GM12878 (cell line): ENCODE data around the gene SP100. TPM values are rescaled to one million over a fixed set of nuclear protein-coding genes. Genes with fewer than 3 reads are reported as not detected.
"Not testable (repeated sequence)": the region's sequence is repeated elsewhere in the genome, so short reads cannot be mapped to it uniquely, and the experiment has no call there.

Experiments
- ATAC-seq: fragments of 200-7000 bp; cut with Tn5 transposase; 3 replicates; pipeline ENCODE4 v1.9.1; 2020; ENCODE audit warnings: mild to moderate bottlenecking, moderate library complexity
- BruUV-seq: library from RNA; stranded (reverse); fragments of 400-500 nt; replicated peaks from 2 replicates; lab custom pipeline; 2021; lab: Mats Ljungman, UMichigan
- CTCF ChIA-PET: fragments of 300-600 bp; sonication (Branson Sonifier 250); formaldehyde crosslinking; extraction: SDS; loops from one replicate; lab custom pipeline; 2021; ENCODE audit warnings: inconsistent platforms; lab: Yijun Ruan, JAX
- POLR2A ChIA-PET: fragments of 350-600 bp; formaldehyde crosslinking; extraction: SDS; loops from one replicate; lab custom pipeline; 2021; ENCODE audit warnings: inconsistent platforms; lab: Charles Lee
- RAD21 ChIA-PET: fragments of 300-600 bp; sonication (Branson Sonifier 250); formaldehyde crosslinking; loops from one replicate; lab custom pipeline; 2023; ENCODE audit warnings: antibody characterized with exemption; ENCODE audit not compliant: unreplicated experiment; lab: Charles Lee
- SMC1A ChIA-PET: fragments of 300-600 bp; sonication (Branson Sonifier 250); formaldehyde crosslinking; loops from one replicate; lab custom pipeline; 2023; ENCODE audit not compliant: unreplicated experiment, uncharacterized antibody; lab: Charles Lee
- DNase-seq: peaks from one replicate; pipeline ENCODE4 v3.0.0-alpha.2; 2011; ENCODE audit warnings: low read depth, low spot score
- FAIRE-seq: peaks from 3 replicates; lab custom pipeline; 2011; peaks lifted over from hg19 to GRCh38; lab: Jason Lieb, UNC
- H2AFZ ChIP-seq: 2 replicates; pipeline ENCODE4 v1.6.0; 2011; ENCODE audit warnings: low read depth, low read length, control low read depth; ENCODE audit not compliant: control insufficient read depth
- H3K27ac ChIP-seq: 2 replicates; pipeline ENCODE4 v1.5.1; 2011; ENCODE audit warnings: control low read depth; ENCODE audit not compliant: control insufficient read depth, insufficient read depth
- H3K27me3 ChIP-seq, 2 experiments: replicated peaks in 1 of 2; 2 replicates each; pipeline versions ENCODE4 v1.6.0 to v1.6.1; 2011; ENCODE audit warnings: low read length in 1 of 2; ENCODE audit not compliant: control insufficient read depth in 2 of 2, insufficient read depth in 2 of 2
- H3K36me3 ChIP-seq, 2 experiments: 2 replicates each; pipeline ENCODE4 v1.5.1; 2011; ENCODE audit warnings: low read length in 1 of 2; ENCODE audit not compliant: control insufficient read depth in 2 of 2, insufficient read depth in 2 of 2
- H3K4me1 ChIP-seq: 2 replicates; pipeline ENCODE4 v1.6.1; 2011; ENCODE audit warnings: mild to moderate bottlenecking, low read length, moderate library complexity, mixed read lengths; ENCODE audit not compliant: control insufficient read depth, insufficient read depth
- H3K4me2 ChIP-seq: 2 replicates; pipeline ENCODE4 v1.6.0; 2011; ENCODE audit warnings: control low read depth; ENCODE audit not compliant: control insufficient read depth, insufficient read depth
- H3K4me3 ChIP-seq: fragments of 200-600 bp; sonication (generic); 2 replicates; pipeline ENCODE4 v1.5.1; 2016
- H3K79me2 ChIP-seq: 2 replicates; pipeline ENCODE4 v1.6.0; 2011; ENCODE audit warnings: low read length; ENCODE audit not compliant: control insufficient read depth, insufficient read depth
- H3K9ac ChIP-seq: 2 replicates; pipeline ENCODE4 v1.8.0; 2011; ENCODE audit warnings: low read length, control low read depth, mixed read lengths; ENCODE audit not compliant: control insufficient read depth, insufficient read depth
- H3K9me3 ChIP-seq: replicated peaks from 3 replicates; pipeline ENCODE4 v1.5.1; 2011; ENCODE audit warnings: mild to moderate bottlenecking, low read length; ENCODE audit not compliant: control insufficient read depth, insufficient read depth
- H4K20me1 ChIP-seq: 2 replicates; pipeline ENCODE4 v1.6.0; 2011; ENCODE audit not compliant: control insufficient read depth, insufficient read depth
- ATF7 ChIP-seq: fragments of 450-650 bp; IDR thresholded peaks from 2 replicates; pipeline ENCODE4 v1.6.1; 2016; ENCODE audit warnings: low read depth, mild to moderate bottlenecking
- BMI1 ChIP-seq: fragments of 450-650 bp; IDR thresholded peaks from 2 replicates; pipeline ENCODE4 v1.6.1; 2016; ENCODE audit warnings: mild to moderate bottlenecking, moderate library complexity, borderline replicate concordance
- CBFB ChIP-seq: IDR thresholded peaks from 2 replicates; pipeline ENCODE4 v1.6.1; 2016; ENCODE audit warnings: antibody characterized with exemption, low read depth
- CHD1 ChIP-seq: IDR thresholded peaks from 2 replicates; pipeline ENCODE4 v1.6.1; 2012; ENCODE audit warnings: low read depth, low read length, improper control_type of control experiment
- ESRRA ChIP-seq: IDR thresholded peaks from 2 replicates; pipeline ENCODE4 v1.6.1; 2012; ENCODE audit warnings: mild to moderate bottlenecking, low read length, improper control_type of control experiment
- GATAD2B ChIP-seq: fragments of 450-650 bp; conservative IDR thresholded peaks from 2 replicates; pipeline ENCODE4 v1.6.1; 2017; ENCODE audit warnings: low read depth, mild to moderate bottlenecking, moderate library complexity
- RCOR1 ChIP-seq: conservative IDR thresholded peaks from 2 replicates; pipeline ENCODE4 v1.6.1; 2012; ENCODE audit warnings: low read depth, low read length, improper control_type of control experiment
- SREBF2 ChIP-seq: IDR thresholded peaks from 2 replicates; pipeline ENCODE4 v1.6.1; 2012; ENCODE audit warnings: mild to moderate bottlenecking, low read length
- ZNF24 ChIP-seq: fragments of 450-650 bp; IDR thresholded peaks from 2 replicates; pipeline ENCODE4 v1.6.1; 2017; ENCODE audit warnings: antibody characterized with exemption, mild to moderate bottlenecking
- WGBS: methylation state at CpG from one replicate; pipeline ENCODE4 v1.1.6; 2016; ENCODE audit warnings: low lambda C conversion rate; ENCODE audit not compliant: insufficient replicate concordance, insufficient coverage; ENCODE audit errors: missing lambda C conversion rate; 5-methylcytosine and 5-hydroxymethylcytosine counted together
- in situ Hi-C: fragments of 300-500 bp; cut with MboI; formaldehyde crosslinking; loops from 9 replicates; pipeline ENCODE4 v1.14.3; 2018; ENCODE audit warnings: mixed read lengths
- intact Hi-C: fragments of 100-400 bp; cut with micrococcal nuclease; formaldehyde crosslinking; loops from one replicate; pipeline ENCODE4 v1.14.2; 2022; ENCODE audit not compliant: unreplicated experiment
- polyA plus RNA-seq, 11 experiments: library from polyadenylated mRNA; depleted of rRNA in 4 of 11; unstranded in 6 of 11; stranded (reverse) in 5 of 11; fragments of >200 nt; fragmentation: Nextera tagmentation in 4 of 11; fragmentation: Illumina TruSeq in 1 of 11; extraction: Ambion mirVana in 4 of 11; extraction: Trizol in 1 of 11; gene quantifications; 1 replicate in 1 of 11; 2 replicates in 10 of 11; pipeline versions ENCODE4 v1.2.1 to v1.2.3, GENCODE V29; 2011 to 2016; ENCODE audit warnings: inconsistent platforms in 2 of 11, missing spikeins in 2 of 11, low read depth in 1 of 11
- total RNA-seq, 4 experiments: library from RNA; depleted of rRNA in 3 of 4; stranded (reverse); fragments of >200 nt in 3 of 4; fragmentation: Illumina TruSeq in 1 of 4; extraction: Trizol in 1 of 4; gene quantifications; 2 replicates each; pipeline versions ENCODE4 v1.2.1 to v1.2.3, GENCODE V29; 2013 to 2021
- TF ChIP-seq, protein P1 (sequence below): fragments of 450-650 bp; IDR thresholded peaks from 2 replicates; pipeline ENCODE4 v1.6.1; 2017; ENCODE audit warnings: mild to moderate bottlenecking
- TF ChIP-seq, protein P2 (sequence below): fragments of 450-650 bp; conservative IDR thresholded peaks from 2 replicates; pipeline ENCODE4 v1.6.1; 2017; ENCODE audit warnings: mild to moderate bottlenecking, moderate library complexity

The SP100 gene
- total and polyA plus RNA-seq, 10 of the 15 experiments (the other 5 are each of a cell fraction or from before 2014, with no cell fraction given) = 109 to 239 (median 180) TPM

DNA sequence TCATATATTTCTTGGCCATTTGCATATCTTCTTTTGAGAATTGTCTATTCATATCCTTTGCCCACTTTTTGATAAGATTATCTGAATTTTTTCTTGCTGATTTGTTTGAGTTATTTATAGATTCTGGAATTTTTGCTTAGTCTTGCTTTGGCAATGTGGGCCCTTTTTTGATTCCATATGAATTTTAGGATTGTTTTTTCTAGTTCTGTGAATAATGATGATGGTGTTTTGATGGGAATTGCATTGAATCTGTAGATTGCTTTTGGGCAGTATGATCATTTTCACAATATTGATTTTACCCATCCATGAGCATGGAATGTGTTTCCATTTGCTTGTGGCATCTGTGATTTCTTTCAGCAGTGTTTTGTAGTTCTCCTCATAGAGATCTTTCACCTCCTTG is 23.1 kb downstream of the SP100 start:
- DNase-seq, H3K9ac ChIP-seq, POLR2A ChIA-PET, ATAC-seq, BruUV-seq, H2AFZ ChIP-seq, intact Hi-C loops, CTCF ChIA-PET, FAIRE-seq, RAD21 ChIA-PET, H4K20me1 ChIP-seq, H3K27me3 ChIP-seq, in situ Hi-C loops: not testable (repeated sequence)
- peak overlapping the region; percentile 43; the same call in 1 of the 2 replicates for H3K27ac ChIP-seq
- peaks cover 92% of the 10 kb centered on the region for H3K79me2 ChIP-seq
- H3K4me3 ChIP-seq = 0 out of 2 replicates have a peak overlapping the region, but pooled peaks have one; percentile 43
- H3K36me3 ChIP-seq = peaks cover 7 to 31% of the 10 kb centered on the region in 2 experiments
- H3K4me1 ChIP-seq = peaks cover 30% of the 10 kb centered on the region
- H3K9me3 ChIP-seq = peaks cover 21% of the 10 kb centered on the region
- H3K4me2 ChIP-seq = peak overlapping the region; percentile 63
- SMC1A ChIA-PET = interaction anchor here (0.6 kb wide), 1 partner anchor 9 kb away, joined by 3 read pairs; no protein-coding TSS in a partner anchor

DNA sequence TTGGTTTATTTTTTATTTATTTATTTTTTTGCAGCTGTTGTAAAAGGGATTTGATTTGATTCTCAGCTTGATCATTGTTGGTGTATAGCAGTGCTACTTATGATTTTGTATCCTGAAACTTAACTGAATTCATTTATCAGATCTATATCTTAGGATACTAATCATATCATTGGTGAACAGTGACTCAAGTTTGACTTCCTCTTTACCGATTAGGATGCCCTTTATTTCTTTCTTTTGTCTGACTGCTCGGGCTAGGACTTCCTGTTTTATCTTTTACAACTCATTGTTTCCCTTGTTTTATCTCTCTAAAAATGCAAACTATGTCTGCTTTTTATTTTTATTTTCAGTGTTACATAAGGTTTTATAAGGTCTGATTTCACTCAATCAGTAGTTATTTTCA is 23.6 kb downstream of the SP100 start:
- Histone ChIP-seq H3K27ac (peak overlapping the region; percentile 75), H3K27me3 (no peaks in the 10 kb centered on the region), H4K20me1 (no peaks in the 10 kb centered on the region; the same call in none of the 2 replicates), H3K4me2 (peak overlapping the region; percentile 63), H3K4me3 (0 out of 2 replicates have a peak overlapping the region, but pooled peaks have one; percentile 38), H3K79me2 (peaks cover 91% of the 10 kb centered on the region), H2AFZ (no peak overlapping the region), H3K9ac (no peak overlapping the region; the same call in 1 of the 2 replicates), H3K36me3 (peaks cover 9 to 35% of the 10 kb centered on the region in 2 experiments), H3K9me3 (peaks cover 21% of the 10 kb centered on the region), H3K4me1 (peaks cover 34% of the 10 kb centered on the region)
- FAIRE-seq (no peak), ATAC-seq (peak; percentile 74), DNase-seq (no peak)
- ChIA-PET POLR2A (interaction anchor here (0.6 kb wide), 1 partner anchor 187 kb away, joined by 3 read pairs; no protein-coding TSS in a partner anchor), CTCF (no interaction called here), RAD21 (no interaction called here), SMC1A (interaction anchor here (0.6 kb wide), 1 partner anchor 8 kb away, joined by 3 read pairs; no protein-coding TSS in a partner anchor)
- 0% methylated on average over 2 of the region's 2 CpGs for whole genome bisulfite sequencing
- intact Hi-C loops (no loop called here), in situ Hi-C loops (no loop called here)
- no TSS peak for BruUV-seq
- no peak for TF ChIP-seq GATAD2B
- TF ChIP-seq CBFB = no peak
- no peak for TF ChIP-seq ZNF24
- TF ChIP-seq, protein P1, sequence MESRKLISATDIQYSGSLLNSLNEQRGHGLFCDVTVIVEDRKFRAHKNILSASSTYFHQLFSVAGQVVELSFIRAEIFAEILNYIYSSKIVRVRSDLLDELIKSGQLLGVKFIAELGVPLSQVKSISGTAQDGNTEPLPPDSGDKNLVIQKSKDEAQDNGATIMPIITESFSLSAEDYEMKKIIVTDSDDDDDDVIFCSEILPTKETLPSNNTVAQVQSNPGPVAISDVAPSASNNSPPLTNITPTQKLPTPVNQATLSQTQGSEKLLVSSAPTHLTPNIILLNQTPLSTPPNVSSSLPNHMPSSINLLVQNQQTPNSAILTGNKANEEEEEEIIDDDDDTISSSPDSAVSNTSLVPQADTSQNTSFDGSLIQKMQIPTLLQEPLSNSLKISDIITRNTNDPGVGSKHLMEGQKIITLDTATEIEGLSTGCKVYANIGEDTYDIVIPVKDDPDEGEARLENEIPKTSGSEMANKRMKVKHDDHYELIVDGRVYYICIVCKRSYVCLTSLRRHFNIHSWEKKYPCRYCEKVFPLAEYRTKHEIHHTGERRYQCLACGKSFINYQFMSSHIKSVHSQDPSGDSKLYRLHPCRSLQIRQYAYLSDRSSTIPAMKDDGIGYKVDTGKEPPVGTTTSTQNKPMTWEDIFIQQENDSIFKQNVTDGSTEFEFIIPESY = no peak
- TF ChIP-seq, protein P2, sequence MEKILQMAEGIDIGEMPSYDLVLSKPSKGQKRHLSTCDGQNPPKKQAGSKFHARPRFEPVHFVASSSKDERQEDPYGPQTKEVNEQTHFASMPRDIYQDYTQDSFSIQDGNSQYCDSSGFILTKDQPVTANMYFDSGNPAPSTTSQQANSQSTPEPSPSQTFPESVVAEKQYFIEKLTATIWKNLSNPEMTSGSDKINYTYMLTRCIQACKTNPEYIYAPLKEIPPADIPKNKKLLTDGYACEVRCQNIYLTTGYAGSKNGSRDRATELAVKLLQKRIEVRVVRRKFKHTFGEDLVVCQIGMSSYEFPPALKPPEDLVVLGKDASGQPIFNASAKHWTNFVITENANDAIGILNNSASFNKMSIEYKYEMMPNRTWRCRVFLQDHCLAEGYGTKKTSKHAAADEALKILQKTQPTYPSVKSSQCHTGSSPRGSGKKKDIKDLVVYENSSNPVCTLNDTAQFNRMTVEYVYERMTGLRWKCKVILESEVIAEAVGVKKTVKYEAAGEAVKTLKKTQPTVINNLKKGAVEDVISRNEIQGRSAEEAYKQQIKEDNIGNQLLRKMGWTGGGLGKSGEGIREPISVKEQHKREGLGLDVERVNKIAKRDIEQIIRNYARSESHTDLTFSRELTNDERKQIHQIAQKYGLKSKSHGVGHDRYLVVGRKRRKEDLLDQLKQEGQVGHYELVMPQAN = no peak
- TF ChIP-seq ATF7 = 0 out of 2 replicates have a peak, but pooled peaks have one; percentile 13
- TF ChIP-seq RCOR1 = no peak
- no peak for TF ChIP-seq BMI1
- TF ChIP-seq SREBF2 = no peak
- no peak for TF ChIP-seq CHD1
- no peak for TF ChIP-seq ESRRA
